GM12872 (cell line): Measurements from ENCODE around the gene NR2F6.

ENCODE experiments used
- CTCF ChIP-seq: IDR thresholded peaks from 3 replicates; pipeline ENCODE4 v1.5.1; 2011; ENCODE audit warnings: low read depth, mild to moderate bottlenecking, low read length, moderate library complexity; ENCODE audit not compliant: insufficient read depth

The NR2F6 gene

GRCh38 chr19:17240826-17241399 is 4.8 kb downstream of the NR2F6 start:
- TF ChIP-seq CTCF = no peak

- no peak for TF ChIP-seq CTCF
Measured at GRCh38 chr19:17240062-17240752, 5.5 kb downstream of the NR2F6 start.

GRCh38 chr19:17237747-17238706 is 7.7 kb downstream of the NR2F6 start:
- TF ChIP-seq CTCF = no peak

- TF ChIP-seq CTCF = no peak
Measured at GRCh38 chr19:17236811-17237543, 8.7 kb downstream of the NR2F6 start.

- no peak for TF ChIP-seq CTCF
Measured at GRCh38 chr19:17235971-17236777, 9.5 kb downstream of the NR2F6 start.

- TF ChIP-seq CTCF = peak; percentile 70
Measured at GRCh38 chr19:17235300-17235970, 10.3 kb downstream of the NR2F6 start.
